ENCODE results near the gene RNASE2.
"Not testable (repeated sequence)": the region's sequence is repeated elsewhere in the genome, so short reads cannot be mapped to it uniquely, and the experiment has no call there.

The RNASE2 gene

DNA sequence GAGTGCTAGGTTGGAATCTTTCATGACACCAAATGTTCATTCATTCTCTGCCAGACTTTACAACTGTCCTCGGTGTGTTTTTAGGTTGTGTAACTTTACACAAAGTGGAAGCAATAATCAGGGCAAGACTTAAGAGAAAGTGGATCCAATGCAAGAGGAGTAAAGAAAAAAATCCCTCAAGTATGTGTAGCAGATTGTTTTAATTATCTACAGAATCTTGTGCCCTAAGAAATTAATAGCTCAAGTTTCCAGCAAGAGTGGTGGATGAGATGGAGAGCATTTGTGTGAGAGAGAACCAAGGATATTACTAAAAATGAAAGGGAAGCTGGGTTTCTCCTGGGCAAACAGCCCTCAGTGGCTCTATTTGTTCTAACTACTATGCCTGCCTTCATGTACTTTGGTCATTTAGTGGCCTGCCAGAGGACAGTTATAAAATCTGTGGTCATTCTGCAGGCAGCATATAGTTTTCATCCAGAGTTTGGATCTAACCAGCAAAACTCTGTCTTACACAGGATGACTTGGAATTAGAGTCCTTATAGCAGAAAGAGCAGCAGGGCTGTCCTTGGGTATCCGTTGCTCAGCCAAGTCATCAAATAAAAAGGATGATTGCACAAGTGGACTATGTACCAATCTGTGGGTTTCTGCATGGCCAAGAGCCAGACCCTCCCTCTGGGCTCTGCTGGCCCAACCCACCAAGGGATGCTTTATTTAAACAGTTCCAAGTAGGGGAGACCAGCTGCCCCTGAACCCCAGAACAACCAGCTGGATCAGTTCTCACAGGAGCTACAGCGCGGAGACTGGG lies at the start of gene RNASE2:
Gene RNASE2 (plus strand): TSS at position 752 of the 802 bp plus-strand sequence. CDS start 285 bp downstream, outside the sequence.
- intact Hi-C loops (cut with DNase I); DNase-seq: not testable (repeated sequence)

GRCh38 chr14:20905676-20906075 lies 49.6 kb upstream of the RNASE2 start:
- intact Hi-C loops (cut with DNase I), result no loop called here
- DNase-seq, result no peak

DNA sequence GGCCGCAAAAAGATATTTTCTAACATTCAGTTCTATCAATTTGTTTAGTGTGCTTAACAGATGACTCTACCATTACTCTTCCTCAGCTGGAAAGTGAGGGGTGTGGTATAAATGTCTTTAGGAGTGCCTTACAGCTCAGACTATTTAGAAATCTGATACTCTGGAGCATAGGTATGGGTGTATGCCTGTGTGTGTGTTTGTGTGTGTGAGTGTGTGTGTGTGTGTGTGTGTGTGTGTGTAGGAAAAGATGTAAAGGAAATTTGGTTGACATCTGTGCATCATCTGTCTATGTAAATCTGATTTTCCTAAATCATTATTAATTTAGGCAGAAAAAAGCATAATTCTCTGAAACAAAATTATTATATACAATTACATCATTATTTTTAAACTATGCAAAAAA lies 48.1 kb upstream of the RNASE2 start:
- intact Hi-C loops (cut with DNase I), result no loop called here

GRCh38 chr14:20910822-20911221 lies 44.5 kb upstream of the RNASE2 start:
- intact Hi-C loops (cut with DNase I), result not testable (repeated sequence)

More for the DNA sequence above, 48.1 kb upstream of the RNASE2 start:
- DNase-seq, result no peak

GRCh38 chr14:20919038-20919756 lies 36.1 kb upstream of the RNASE2 start:
- peak in 1 of 10 donors; percentile 19 for DNase-seq
- intact Hi-C loops (cut with DNase I), result not testable (repeated sequence)

More at GRCh38 chr14:20910822-20911221, 44.5 kb upstream of the RNASE2 start:
- not testable (repeated sequence) for DNase-seq

DNA sequence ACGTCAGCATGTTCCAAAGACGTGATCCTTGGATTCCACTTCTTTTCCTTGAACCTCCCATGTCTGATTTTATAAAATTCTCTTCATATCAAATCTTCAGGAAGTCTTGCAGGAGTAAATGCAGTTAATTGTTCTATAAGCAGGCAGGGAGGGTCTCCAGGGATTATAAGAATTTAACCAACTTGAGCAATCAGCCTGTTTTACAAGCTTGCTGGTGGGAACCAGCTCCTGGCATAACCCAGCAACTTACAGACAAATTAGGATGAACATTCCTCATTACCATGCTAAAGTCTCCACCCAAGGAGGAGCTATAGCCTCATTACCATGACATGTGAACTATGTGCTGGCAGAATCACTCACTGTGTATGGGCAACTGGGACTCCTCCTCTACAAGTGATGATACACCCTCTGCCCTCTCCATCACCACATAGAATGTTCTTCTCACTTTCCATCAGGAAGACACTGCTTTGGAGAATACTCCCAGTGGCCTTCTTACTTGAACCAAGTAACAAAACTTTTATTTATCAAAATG lies 31.5 kb upstream of the RNASE2 start:
- intact Hi-C loops (cut with DNase I); DNase-seq: not testable (repeated sequence)

- intact Hi-C loops (cut with DNase I), result no loop called here
- DNase-seq, result peak in 3 of 10 donors; percentile 22 to 78 (median 71)
These were observed 21.0 kb upstream of the RNASE2 start for GRCh38 chr14:20934148-20934762.

DNA sequence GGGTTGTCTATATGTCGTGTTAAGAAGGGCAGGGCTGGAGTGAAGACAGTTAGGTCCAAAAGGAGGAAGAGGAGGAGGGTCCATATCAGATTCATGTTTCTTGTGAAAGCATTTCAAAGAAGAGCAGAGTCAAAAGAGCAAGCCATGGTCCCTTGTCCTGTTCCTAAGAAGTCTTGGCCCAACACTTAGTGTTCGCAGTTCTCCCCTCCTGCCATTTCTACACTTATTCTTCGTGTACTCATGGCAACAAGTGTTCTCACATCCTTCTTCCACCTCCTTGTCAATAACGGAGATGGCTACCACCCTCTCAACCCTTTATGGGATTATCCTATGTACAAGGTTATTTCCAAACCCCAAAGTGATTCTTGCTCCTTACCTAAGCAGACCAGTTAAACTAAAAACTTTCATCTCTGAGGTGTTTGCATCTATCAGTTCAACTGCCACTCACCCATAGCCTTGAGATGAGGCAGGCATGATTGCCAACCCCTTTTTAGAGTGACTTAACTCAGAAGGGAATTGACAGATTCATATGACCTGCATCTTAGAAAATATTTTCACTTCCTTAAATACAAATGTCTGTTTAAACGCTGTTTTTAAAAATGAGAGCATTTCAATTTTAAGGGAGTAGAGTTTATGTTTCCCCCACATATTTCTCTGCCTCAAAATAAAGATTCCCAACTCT lies 19.8 kb upstream of the RNASE2 start:
- DNase-seq, result no peak
- intact Hi-C loops (cut with DNase I), result no loop called here

GRCh38 chr14:20945146-20945545 lies 10.1 kb upstream of the RNASE2 start:
- intact Hi-C loops (cut with DNase I); DNase-seq: not testable (repeated sequence)

DNA sequence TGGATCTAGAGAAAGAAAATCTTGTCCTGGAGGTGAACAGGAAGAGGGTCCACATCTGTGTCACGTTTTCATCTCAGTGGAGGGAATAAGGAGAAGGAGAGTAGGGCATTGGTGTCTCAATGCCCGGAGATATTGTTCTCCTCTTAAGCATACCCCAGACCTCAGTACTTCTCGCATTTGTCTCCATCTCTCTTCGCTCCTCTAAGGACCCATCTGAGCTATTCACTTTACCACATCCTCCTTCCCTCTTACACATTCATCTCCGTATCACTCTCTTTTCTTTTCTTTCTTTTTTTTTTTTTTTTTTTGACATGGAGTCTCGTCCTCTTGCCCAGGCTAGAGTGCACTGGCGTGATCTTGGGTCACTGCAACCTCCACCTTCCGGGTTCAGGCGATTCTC lies 8.6 kb upstream of the RNASE2 start:
- DNase-seq; intact Hi-C loops (cut with DNase I): not testable (repeated sequence)

DNA sequence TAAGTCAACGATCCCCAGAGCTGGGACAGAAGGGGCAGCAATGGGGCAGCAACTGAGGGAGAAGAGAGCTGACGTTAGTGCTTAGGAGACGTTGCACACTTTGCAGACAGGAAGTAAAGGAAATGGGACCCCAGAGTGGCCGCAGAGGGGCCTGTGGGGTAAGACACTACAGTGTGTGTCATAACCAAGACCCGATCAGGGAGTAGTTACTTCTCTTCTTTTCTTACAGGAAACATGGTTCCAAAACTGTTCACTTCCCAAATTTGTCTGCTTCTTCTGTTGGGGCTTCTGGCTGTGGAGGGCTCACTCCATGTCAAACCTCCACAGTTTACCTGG lies 219 bp downstream of the RNASE2 start:
- DNase-seq; intact Hi-C loops (cut with DNase I): not testable (repeated sequence)

GRCh38 chr14:20956376-20956976 lies 1.2 kb downstream of the RNASE2 start:
- intact Hi-C loops (cut with DNase I), result no loop called here
- no peak for DNase-seq

DNA sequence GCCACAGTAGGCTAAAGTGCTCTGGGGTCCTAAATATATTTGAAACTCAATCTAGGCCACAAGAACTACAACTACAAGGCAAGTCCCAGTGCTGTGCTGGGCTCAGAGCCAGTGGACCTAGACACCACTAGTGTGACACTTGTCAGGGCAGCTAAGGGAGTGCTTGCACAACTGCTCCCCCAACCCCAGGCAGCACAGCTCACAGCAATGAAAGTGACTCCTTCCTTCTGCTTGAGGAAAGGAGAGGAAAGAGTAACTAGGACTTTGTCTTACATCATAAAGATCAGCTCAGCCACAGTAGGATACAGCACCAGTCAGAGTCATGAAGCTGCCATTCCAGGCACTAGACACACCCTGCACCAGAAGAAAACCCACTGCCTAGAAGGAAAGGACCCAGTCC lies 3.7 kb downstream of the RNASE2 start:
- DNase-seq; intact Hi-C loops (cut with DNase I): not testable (repeated sequence)

GRCh38 chr14:20969336-20969735 lies 14.0 kb downstream of the RNASE2 start:
- no peak for DNase-seq
- intact Hi-C loops (cut with DNase I), result no loop called here

DNA sequence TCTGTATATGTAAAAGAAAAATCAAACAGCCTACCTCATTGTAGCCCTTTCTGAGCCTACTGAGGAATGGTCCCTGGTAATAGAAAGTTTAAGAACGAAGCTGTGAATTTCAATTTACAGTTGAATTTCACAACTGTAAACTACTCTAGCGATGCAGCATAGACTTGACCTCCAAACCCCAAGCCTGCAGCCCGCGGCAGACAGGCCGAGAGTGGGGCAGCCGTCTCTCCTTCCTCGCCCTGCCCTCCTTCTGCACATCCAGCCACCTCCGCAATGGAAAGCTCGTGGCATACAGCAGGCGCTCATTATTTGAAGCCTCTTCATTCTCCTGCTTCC lies 15.3 kb downstream of the RNASE2 start:
- intact Hi-C loops (cut with DNase I), result loop anchor here (2.0 to 10.0 kb wide), 5 partner anchors 67 to 336 kb away; no protein-coding TSS in a partner anchor

GRCh38 chr14:20970983-20971704 lies 15.9 kb downstream of the RNASE2 start:
- intact Hi-C loops (cut with DNase I), result loop anchor here (2.0 to 10.0 kb wide), 5 partner anchors 66 to 336 kb away; no protein-coding TSS in a partner anchor
- DNase-seq, result peak; percentile 65 to 97 (median 84)

More for the DNA sequence above, 15.3 kb downstream of the RNASE2 start:
- no peak for DNase-seq

DNA sequence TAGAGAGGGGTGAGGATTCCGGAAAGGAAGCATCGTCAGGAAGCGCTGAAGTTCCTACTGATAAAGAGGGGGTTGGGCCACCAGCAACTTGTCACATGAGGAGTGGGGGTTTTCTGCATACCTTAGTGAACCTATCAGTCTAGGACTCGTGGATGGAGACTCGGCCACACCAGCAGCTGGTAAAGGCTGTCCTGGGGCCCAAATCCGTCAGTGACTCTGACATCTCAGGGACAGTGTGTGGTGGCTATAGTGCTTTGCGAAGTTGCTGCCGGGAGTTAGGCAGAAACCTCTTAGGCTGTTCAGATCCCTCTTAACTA lies 16.4 kb downstream of the RNASE2 start:
- intact Hi-C loops (cut with DNase I), result loop anchor here (2.0 to 10.0 kb wide), 5 partner anchors 66 to 337 kb away; no protein-coding TSS in a partner anchor
- DNase-seq, result no peak

DNA sequence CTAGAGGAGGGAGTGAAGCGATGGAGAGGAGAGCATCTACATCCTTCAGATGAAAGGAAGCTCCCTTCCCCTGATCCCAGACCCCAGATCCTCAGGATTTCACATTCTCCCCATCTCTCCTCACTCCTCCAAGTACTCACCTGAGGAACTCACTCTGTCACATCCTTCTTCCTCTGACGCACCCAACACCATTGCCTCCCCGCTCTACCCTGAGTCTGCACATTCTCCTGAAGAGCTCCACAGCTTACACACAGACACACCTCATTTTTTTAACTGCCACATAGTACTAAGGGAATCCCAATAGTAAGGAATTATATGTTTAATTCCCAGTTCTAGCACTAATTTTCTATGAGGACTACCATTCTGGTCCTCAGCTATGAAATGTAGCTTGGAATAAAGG lies 18.2 kb downstream of the RNASE2 start:
- no peak for DNase-seq
- intact Hi-C loops (cut with DNase I), result loop anchor here (5.0 to 10.0 kb wide), 4 partner anchors 64 to 339 kb away; no protein-coding TSS in a partner anchor

GRCh38 chr14:20976291-20976690 lies 21.0 kb downstream of the RNASE2 start:
- intact Hi-C loops (cut with DNase I), result loop anchor here (10.0 kb wide), 1 partner anchor 341 kb away; no protein-coding TSS in a partner anchor
- no peak for DNase-seq

Measured in posterior cingulate gyrus (tissue), 11 donors.